Right renal pelvis (tissue), 4 donors: Measurements from ENCODE around the gene CEP57L1. TPM values are rescaled to one million over a fixed set of nuclear protein-coding genes. Genes with fewer than 3 reads are reported as not detected.
"Not testable (repeated sequence)": the region's sequence is repeated elsewhere in the genome, so short reads cannot be mapped to it uniquely, and the experiment has no call there.

Experiments
- DNase-seq, 4 donors: peaks; one replicate each; pipeline ENCODE4 v3.0.0-alpha.2; 2013; ENCODE audit warnings: low read depth in 4 of 4, low spot score in 3 of 4, missing footprints in 1 of 4
- polyA plus RNA-seq, 4 donors: library from polyadenylated mRNA; unstranded; fragments of 120-200 nt; gene quantifications; one replicate each; pipeline ENCODE4 v1.2.1, GENCODE V29; 2013; ENCODE audit not compliant: insufficient read length in 4 of 4

Gene CEP57L1
- polyA plus RNA-seq, 4 donors = 20.9 to 24.6 (median 22.3) TPM

DNA sequence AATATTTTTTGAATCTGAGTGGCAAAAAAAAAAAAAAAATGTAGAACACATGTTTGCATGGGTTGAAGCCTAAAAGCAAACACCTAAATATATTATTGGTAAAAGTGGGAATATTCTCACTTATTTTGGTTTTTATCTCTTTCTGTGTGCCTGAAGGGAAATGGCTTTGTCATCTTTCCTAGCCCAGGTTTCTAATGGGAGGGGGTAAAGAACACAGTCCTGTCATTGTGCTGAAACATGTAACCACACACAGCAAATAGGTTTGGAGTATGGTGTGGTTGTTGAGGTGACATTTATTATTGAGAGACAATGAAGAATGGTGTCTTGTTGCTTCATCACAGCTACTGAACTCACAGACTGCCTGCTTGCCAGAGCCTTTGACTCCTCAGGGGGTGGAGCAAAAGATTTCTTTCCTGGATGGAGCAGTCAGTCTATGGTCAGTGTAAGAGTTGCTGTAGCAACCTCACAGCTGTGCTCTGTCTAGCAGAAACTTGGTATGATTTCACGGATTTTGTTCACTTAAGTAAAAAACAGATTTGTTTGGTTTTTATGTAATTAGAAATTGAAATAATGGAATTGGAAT, 70.2 kb downstream of the CEP57L1 start:
- peak; percentile 21 to 55 (median 38) for DNase-seq

DNA sequence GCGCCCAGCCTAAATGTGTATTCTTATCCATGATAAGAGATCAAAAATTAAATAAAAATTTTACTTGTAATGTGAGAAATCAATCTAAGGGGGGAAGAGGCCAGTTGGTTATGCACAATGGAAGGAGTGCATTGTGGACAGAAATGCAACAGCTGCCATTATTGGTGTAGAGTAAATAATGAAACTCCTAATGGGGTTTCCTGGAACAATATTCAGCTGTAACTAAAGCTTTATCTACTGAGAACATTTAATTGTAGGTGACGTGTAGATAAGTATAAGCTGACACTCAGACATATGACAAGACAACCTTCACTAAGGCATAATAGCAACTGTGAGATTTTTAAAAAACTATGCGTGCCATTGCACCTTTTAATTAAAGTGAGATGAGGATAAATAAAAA, 71.4 kb downstream of the CEP57L1 start:
- no peak for DNase-seq

DNA sequence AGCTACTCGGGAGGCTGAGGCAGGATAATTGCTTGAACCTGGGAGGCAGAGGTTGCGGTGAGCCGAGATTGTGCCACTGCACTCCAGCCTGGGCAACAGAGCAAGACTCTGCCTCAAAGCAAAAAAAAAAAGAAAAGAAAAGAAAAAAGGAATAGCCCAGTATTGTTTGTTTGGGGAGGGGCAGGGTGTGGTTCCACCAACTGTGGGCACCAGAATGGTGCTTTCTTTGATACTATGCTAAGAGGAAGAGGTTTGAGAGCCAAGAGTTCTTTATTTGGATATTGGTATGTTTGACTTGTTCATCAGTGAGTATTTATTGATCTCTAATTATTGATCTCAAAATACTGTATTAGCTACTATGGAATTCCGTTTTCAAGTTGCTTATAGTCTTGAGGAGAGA, 72.3 kb downstream of the CEP57L1 start:
- DNase-seq = no peak

DNA sequence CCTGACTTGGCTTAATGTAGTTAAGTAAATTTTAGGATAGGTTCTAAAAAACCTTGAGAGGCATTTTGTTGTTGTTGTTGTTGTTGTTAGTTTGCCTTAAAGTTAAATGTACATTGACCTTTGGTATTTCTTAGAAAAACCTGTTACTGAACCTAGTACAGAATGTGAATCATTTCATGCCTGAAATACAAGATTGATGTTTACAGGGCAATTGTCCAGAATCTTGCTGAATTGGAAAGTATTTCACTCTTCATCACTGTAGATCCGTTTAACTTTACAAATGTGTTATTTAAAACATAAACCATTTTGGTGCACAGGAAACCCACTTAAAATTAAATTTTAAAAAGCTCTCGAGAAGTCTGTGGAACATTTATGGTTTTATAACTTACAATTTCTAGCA, 75.0 kb downstream of the CEP57L1 start:
- DNase-seq = no peak

DNA sequence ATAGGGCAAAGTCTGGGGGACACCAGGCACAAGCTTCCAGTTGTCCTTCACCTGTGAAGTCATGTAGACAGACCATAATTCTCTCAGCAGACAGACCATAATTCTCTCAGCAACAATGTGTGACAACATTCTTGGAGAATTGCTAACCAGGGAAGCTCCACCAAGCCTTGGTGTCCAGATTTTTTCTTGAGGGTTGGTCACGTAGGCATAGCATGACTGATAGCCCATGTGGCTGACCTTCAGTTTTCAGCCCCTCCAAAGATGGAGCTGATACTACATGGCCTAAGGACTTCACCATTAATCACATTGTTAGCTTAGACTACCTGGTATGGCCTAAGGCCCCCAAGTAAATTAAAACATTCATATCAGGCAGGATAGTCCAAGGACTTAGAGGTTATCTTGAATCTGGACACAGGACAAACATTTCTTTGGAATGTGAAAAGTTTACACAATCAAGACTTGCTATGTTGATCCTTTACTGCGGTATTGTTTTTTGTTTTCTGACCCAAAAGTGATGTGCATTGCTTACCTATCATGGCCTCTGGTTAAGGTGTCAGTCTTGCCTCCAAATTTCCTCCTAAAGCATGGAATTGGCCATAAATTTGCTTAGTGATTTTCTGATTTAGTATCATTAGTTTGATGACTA, 76.9 kb downstream of the CEP57L1 start:
- DNase-seq = no peak

DNA sequence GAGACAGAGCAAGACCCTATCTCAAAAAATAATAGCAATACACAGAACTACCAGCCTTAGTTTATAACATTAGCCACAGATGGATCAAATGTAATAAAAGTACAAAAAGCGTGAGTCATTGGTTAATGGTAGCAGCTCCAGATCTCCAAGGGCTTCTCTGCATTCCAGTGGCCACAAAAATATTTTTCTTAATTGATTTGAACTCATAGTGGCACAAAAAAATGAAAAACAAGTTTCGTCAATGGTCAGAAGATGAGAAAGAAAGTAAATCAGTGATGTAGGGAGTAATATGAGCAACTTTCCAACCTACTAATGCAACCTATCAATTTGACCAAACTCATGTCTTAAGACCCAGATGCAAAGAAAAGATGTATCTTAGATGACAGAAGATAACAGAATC, 79.6 kb downstream of the CEP57L1 start:
- no peak for DNase-seq

DNA sequence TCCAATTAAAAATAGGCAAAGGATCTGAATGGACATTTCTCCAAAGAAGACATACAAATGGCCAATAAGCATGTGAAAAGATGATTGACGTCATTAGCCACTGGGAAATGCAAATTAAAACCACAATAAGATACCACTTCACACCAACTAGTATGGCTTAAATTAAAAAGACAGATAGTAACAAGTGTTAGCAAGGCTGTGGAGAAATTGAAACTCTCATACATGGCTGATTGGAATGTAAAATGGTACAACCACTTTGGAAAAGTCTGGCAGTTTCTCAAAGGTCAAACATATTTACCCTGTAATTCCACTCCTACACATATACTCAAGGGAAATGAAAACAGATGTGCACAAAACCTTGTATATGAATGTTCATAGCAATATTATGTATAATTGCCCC, 83.6 kb downstream of the CEP57L1 start:
- no peak for DNase-seq

DNA sequence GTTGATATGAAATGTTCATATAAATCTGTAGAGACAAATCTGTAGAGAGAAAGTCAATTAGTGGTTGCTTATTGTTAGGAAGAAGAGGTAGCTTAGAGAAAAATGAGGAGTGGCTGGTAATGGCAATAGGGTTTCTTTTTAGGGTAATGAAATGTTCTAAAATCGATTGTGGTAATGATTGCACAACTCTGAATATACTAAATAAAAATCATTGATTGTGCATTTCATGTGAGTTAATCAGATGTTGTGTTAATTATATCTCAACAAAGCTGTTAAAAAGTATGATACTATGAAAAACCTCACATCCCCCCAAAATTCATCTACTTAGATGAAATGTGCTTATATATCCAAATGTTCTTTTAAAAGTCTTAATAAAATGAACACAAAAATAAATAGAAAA, 84.2 kb downstream of the CEP57L1 start:
- no peak for DNase-seq

DNA sequence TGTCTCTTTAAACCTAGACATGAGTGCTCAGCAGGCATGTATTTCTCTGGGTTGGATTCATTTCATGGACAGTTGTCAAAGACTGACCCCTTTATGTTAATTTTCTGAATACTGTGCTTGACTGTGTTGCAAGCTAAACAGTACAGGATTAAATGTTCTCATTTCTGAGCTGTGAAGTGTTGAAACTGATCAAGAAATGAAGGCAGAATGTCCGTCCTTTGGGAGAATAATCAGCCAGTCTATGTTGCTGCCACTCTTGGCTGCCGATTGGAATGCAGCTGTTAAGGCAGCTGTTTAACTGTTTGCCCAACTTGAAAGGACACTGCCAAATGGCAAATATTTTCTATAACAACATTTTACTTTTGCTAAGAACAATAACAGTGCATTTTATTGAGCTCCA, 87.3 kb downstream of the CEP57L1 start:
- DNase-seq = no peak

DNA sequence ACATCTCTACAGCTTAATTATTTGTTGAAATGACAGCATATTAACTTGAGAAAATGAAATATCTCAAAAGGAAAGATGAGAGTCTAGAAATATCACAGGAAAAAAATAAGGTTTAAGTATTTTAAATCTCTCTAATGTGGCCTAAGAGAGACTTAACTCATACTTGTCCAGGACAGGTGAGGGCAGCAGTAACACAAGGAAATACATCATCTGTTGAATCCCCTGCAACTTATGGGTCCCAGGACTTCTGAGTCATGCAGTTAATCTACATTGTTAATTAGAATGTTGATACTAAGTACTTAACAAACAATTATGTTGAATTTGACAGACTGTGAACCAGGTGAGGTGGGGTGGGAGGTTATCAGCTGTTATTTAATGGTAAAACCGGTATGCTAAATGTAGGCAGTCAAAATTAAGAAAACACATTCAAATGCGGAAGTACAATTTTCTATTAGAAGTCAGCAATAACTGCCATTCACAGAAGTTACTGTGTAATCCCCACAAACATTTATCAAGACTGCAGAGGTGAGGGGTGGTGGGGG, 87.9 kb downstream of the CEP57L1 start:
- DNase-seq = no peak

DNA sequence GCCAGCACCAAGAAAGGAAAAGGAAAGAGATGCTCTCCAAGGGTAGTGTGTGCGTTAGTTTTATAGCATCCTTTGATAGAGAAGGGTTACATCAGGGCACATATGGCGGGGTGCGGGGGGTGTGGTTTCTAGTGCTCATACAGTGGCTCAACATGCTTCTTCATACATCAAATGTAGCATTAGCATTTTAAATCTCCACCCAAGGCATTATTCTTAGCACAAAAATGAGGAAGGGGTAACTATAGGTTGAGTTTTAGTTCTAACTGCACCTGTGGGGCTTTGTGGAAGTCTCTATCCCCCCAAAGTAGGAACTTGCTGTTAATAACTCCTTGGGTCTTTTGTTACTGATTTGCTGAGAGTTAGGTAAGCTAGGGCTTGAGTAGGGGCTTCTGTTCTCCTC, 89.3 kb downstream of the CEP57L1 start:
- DNase-seq = no peak

DNA sequence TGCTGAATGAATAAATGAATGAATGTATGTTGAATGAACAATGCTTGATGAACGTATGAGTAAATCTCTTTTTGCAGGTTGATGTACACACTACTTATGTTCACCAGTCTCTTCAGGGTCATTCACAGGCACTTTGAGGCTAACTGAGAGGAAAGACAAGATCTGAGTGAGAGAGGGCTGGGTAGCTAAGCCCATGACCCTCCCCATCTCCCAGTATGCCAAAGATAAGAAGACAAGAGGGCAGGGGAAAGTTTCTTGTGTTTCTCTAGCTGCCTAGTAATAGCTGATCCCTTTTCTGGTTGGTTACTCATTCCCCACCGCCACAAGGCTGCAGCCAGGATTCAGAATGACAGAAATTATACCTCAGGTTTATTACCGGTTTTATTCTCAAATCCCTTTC, 90.7 kb downstream of the CEP57L1 start:
- DNase-seq = no peak

DNA sequence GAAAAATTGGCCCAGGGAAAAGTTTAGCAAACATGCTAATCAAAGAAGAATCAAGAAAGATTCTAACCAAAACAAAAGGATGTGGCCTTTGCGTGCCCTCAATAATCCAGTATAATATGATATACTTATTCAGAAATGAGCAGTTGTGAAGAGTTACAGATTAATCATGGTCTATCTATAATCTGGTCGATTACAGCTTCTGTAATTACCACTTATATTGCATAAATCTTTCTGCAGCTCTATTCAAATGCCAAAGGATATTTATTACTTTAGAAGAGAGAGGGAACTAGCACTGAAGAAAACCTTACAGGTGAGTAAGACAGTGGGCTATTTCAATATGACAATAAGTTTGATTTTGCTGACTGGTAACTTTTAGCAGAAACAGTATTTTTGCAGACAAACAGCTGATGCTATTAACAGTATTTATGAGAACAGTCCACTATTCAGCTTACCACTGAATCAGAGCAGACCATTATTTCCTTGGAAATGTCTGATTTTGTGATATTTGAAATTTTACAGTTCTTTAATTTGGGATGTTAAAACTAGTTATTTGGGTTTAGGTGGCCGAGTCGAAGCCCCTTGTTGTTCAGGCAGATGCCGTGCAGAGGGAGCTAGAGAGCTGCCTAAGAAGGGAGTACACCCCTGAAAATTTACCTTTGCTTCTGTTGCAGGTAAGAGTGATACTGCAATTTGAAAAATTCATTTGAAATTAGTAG, 92.2 kb downstream of the CEP57L1 start:
- peak in 2 of 4 donors; percentile 26 to 41 for DNase-seq

DNA sequence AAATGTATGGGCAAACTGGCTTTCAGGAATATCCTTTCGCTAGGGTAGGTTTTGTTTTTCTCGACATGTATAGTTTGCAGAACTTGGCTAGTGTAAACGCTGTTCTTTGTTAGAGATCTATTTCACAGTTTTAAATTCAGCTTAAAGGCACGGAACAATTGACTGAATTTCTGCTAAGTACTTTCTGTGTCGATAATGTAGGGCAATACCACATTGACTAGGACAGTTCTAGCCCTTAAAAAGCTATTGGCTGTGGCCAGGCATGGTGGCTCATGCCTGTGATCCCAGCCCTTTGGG, 92.8 kb downstream of the CEP57L1 start:
- DNase-seq = no peak

DNA sequence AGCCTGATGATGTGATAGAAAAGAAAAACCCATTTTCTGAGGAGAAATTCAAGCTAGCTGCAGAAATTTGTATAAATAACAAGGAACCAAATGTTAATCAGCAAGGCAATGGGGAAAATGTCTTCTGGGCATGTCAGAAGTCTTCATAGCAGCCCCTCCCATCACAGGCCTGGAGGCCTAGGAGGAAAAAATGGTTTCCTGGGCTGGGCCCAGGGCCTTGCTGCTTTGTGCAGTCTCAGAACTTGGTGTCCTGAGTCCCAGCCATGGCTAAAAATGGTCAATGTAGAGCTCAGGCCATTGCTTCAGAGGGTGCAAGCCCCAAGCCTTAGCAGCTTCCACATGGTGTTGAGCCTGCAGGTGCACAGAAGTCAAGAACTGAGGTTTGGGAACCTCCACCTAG, 96.1 kb downstream of the CEP57L1 start:
- DNase-seq = not testable (repeated sequence)

DNA sequence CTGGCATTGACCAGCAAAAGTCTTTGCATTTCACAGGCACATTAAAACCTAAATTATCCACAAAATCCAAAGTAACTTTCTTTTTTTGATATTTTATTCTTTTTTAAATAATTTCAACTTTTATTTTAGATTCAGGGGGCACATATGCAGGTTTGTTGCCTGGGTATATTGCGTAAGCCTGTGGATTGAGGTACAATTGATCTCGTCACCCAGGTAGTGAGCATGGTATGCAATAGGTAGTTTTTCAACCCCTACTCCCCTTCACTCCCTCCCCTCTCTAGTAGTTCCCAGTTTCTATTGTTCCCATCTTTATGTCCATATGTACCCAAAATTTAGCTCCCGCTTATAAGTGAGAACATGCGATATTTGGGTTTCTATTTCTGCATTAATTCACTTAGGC, 97.6 kb downstream of the CEP57L1 start:
- no peak for DNase-seq

DNA sequence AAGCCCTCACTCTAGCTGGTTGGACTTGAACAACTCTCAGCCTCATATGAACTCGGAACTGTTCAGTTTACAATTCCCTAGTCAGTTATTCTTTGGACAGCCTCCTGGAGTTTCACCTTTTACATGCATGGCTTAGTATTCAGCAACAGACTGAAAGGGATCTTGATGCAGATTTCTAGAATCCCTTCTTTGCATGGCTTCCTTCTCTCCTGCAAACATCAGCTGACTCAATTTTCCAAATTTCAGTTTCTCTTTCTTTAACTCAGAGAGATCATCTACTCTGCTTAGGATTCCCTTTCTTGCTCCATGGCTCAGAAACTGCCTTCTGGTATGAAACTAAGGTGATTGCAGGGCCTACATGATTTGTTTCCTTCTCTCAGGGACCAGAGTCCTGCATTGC, 99.6 kb downstream of the CEP57L1 start:
- no peak for DNase-seq

DNA sequence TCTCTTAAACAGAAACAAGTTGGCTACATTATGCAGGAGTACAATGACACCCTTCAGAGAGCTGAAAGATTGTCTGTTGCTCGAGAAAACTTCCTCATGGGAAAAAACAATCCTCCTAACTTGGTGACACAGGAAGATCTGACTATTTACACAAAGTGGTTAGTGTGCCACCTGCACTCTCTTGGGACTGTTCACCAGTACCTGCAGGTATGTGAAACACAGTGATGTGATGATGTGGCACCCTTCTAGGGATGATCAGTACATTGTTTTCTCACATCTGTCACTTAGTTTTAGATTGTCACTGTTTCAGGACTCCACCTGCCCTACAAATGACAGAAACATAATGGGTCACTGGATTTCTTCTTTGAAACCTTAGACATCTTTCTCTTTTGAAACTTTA, 101.8 kb downstream of the CEP57L1 start:
- DNase-seq = no peak

DNA sequence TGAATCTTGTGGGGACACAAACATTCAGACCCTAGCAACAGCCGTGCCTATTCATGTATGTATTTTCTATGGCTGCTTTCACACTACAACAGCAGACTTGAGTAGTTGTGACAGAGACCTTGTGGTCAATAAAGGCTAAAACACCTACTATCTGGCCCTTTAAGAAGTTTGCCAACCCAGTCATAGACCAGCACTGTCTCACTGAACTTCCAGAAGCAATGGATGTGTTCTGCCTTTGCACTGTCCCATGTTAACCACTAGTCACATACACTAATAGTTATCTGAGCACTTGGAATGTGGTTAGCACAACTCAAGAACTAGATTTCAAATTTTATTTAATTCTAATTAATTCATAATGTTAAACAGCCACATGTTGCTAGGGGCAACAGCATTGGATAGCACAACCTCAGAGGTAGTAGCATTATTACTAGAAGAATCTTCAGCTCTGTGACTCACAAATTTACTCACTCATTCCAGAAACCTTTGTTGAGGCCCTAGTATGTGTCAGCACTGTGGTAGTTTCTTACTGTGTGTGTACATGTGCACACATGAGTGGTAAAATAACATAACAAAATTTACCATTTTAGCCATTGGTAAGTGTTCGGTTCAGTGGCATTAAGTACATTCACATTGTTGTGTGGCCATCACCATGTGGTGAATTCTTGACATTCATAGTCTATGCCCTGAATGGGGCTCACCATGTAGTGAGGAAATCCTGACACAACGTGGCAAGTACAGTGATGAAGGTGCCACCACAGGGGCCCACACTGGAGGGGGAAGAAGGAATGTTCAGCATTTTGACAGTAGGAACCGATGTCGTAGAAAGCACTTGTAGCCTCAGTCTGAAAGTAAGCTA, 107.3 kb downstream of the CEP57L1 start:
- DNase-seq = no peak

DNA sequence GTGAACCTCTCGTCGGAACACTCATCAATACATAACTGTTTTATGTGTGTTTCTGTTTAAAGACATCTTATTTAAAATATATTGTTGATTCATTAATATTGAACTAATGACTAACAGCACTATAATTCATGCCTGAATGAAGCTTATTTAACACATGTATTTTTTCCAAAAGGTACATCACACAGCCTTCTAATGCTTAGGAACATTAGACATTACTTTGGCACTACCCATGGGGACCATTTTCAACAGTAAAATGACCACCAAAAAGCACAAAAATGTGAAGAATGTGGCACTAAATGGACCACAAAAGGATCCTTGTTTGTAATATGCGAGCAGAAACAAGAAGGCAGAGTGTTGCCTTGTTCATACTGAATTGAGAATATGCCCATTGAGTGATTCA, 109.2 kb downstream of the CEP57L1 start:
- DNase-seq = no peak

DNA sequence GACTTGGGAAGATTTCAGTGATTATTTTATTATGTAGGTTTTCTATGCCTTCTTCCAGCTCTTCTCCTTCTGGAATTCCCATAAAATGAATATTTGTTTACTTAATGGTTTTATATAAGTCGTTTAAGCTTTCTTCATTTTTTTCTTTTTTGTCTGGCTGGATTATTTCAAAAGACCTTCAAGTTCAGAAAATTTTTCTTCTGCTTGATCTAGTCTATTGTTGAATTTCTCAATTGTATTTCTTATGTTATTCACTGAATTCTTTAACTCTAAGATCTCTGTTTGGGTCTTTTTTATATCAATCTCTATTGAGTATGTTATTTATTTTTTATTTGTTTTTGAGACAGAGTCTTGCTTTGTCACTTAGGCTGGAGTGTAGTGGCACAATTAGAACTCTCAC, 117.4 kb downstream of the CEP57L1 start:
- DNase-seq = no peak
